Gastroesophageal sphincter (tissue), 4 donors: ENCODE measurements around the gene PTCD1. TPM values are rescaled to one million over a fixed set of nuclear protein-coding genes. Genes with fewer than 3 reads are reported as not detected.
A peak's percentile ranks its signal among the peaks of the same experiment; 100 is the strongest.

Experiments
- ATAC-seq: fragments of 150-250 bp; one replicate; pipeline ENCODE4 v1.9.1; 2016; ENCODE audit warnings: mild to moderate bottlenecking, moderate library complexity
- H3K27ac ChIP-seq, 4 donors: fragments of 200-600 bp; sonication (generic) in 3 of 4; 1 replicate in 3 of 4; 2 replicates in 1 of 4; pipeline ENCODE4 v1.5.1; 2016 to 2019
- H3K27me3 ChIP-seq: fragments of 200-600 bp; sonication (generic); one replicate; pipeline ENCODE4 v1.5.1; 2019
- H3K36me3 ChIP-seq, 2 donors: fragments of 200-600 bp; sonication (generic); one replicate each; pipeline ENCODE4 v1.5.1; 2019; ENCODE audit warnings: control low read depth in 1 of 2
- H3K4me1 ChIP-seq, 3 donors: fragments of 200-600 bp; sonication (generic); 1 replicate in 2 of 3; 2 replicates in 1 of 3; pipeline ENCODE4 v1.5.1; 2016 to 2019; ENCODE audit warnings: control low read depth in 2 of 3
- H3K4me3 ChIP-seq, 2 donors: fragments of 200-600 bp; sonication (generic); one replicate each; pipeline ENCODE4 v1.5.1; 2019; ENCODE audit warnings: mild to moderate bottlenecking in 1 of 2, moderate library complexity in 1 of 2
- H3K9me3 ChIP-seq, 3 donors: fragments of 200-600 bp; sonication (generic); one replicate each; pipeline ENCODE4 v1.5.1; 2017 to 2019; ENCODE audit warnings: control low read depth in 2 of 3
- EP300 ChIP-seq: sonication (generic); formaldehyde crosslinking; IDR thresholded peaks from one replicate; pipeline ENCODE4 v1.6.1; 2017; ENCODE audit warnings: antibody characterized with exemption, mild to moderate bottlenecking
- POLR2A ChIP-seq, 2 donors: fragments of 450-650 bp; IDR thresholded peaks; one replicate each; pipeline ENCODE4 v1.6.1; 2017; ENCODE audit warnings: antibody characterized with exemption in 2 of 2, mild to moderate bottlenecking in 2 of 2, moderate library complexity in 1 of 2
- POLR2AphosphoS5 ChIP-seq: sonication (generic); formaldehyde crosslinking; IDR thresholded peaks from one replicate; pipeline ENCODE4 v1.6.1; 2017; ENCODE audit warnings: antibody characterized with exemption
- WGBS, 2 donors: methylation state at CpG; one replicate each; pipeline ENCODE4 v1.1.5; 2018; ENCODE audit warnings: low coverage in 1 of 2; 5-methylcytosine and 5-hydroxymethylcytosine counted together
- total RNA-seq, 4 donors: library from RNA; depleted of rRNA; stranded (reverse); fragments of >200 nt; gene quantifications; one replicate each; pipeline ENCODE4 v1.1.0, GENCODE V29; 2016
- TF ChIP-seq, protein P1 (sequence below), 4 experiments: fragments of 200-600 bp in 2 of 4; fragments of 450-650 bp in 2 of 4; sonication (generic) in 1 of 4; IDR thresholded peaks; one replicate each; pipeline ENCODE4 v1.5.1; 2017 to 2019; ENCODE audit warnings: antibody characterized with exemption in 4 of 4, mild to moderate bottlenecking in 2 of 4, moderate library complexity in 2 of 4

PTCD1 gene, protein sequence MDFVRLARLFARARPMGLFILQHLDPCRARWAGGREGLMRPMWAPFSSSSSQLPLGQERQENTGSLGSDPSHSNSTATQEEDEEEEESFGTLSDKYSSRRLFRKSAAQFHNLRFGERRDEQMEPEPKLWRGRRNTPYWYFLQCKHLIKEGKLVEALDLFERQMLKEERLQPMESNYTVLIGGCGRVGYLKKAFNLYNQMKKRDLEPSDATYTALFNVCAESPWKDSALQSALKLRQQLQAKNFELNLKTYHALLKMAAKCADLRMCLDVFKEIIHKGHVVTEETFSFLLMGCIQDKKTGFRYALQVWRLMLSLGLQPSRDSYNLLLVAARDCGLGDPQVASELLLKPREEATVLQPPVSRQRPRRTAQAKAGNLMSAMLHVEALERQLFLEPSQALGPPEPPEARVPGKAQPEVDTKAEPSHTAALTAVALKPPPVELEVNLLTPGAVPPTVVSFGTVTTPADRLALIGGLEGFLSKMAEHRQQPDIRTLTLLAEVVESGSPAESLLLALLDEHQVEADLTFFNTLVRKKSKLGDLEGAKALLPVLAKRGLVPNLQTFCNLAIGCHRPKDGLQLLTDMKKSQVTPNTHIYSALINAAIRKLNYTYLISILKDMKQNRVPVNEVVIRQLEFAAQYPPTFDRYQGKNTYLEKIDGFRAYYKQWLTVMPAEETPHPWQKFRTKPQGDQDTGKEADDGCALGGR
- 10 to 100 TPM in 1 of 4 donors, 1 to 10 TPM in 3; 6.2 to 10.8 (median 7.3) TPM for total RNA-seq

DNA sequence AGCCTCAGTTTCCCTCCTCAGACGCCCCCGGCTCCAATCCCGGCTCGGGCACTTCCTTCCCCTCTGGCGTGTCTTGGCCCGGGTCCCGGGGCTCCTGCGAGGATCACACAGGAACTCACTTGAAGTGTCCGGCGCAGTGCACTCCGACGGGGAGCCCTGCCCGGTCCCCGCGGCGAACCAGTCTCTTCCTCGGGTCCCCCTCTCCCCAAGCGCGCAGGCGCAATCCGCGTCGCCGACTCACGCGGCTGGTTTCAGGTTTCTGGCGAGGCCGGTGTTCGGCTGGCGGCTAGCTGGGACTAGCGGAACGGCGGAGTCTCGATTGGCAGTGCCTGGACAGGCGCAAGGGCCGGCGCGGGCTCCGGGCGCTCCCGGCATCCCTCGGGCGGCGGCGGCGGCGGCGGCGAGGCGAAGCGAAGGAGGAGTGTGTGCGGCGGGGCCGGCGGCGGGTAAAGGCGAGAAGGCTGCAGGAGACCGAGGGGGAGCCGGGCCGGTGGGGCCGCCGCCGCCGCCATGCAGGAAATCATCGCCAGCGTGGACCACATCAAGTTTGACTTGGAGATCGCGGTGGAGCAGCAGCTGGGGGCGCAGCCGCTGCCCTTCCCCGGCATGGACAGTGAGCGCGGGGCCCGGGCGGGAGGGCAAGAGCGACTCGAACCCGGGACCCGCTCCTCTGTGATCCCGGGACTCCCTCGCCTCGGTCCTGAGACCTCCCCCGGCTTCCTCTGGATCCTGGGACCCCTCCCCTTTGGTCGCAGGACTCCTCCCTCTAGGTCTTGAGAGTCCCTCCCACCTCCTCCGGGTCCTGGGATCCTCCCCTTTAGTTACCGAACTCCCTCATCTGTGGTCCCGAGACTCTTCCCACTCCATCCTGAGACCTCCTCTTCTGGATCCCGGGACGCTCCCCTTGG lies at the start of gene PTCD1, which contains the start of gene CPSF4:
PTCD1 (minus strand) TSS at position 226 of the 908 bp plus-strand sequence. CDS start 3,556 bp downstream, outside the sequence.
CPSF4 (plus strand) TSS at position 371 of the 908 bp plus-strand sequence; CDS start at position 511, 140 bp downstream.
- Histone ChIP-seq H3K27ac (peak within 1 kb of the TSS; percentile 49 to 91 (median 84)), H3K36me3 (peaks cover 0 to 33% of the 10 kb centered on the region in 2 donors)
- peak; percentile 98 for ATAC-seq

DNA sequence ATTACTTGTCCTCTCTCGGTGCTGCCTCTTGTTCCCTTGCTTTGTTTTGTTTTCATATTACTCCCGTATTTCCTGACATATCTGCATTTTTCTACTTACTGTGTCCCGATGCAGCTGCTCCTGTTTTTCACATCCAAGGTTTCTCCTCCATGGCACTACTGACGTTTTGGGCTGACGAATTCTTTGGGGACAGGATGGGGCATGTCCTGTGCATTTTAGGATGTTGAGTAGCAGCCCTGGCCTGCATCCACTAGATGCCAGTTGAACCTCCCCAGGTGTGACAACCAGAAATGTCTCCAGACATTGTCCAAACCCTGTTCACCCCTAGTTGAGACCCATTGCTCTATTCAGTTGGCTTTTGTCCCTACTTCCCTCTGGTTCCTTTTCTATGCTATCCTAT lies 46.5 kb upstream of the PTCD1 start:
- ATAC-seq = no peak
- Histone ChIP-seq H3K36me3 (peaks cover 0 to 57% of the 10 kb centered on the region in 2 donors), H3K27me3 (no peaks in the 10 kb centered on the region), H3K9me3 (no peaks in the 10 kb centered on the region), H3K4me1 (no peaks in the 10 kb centered on the region), H3K27ac (no peak overlapping the region), H3K4me3 (no peak overlapping the region)
- 80 to 81% methylated on average over 2 to 5 of the region's 5 CpGs for WGBS, 2 donors
- TF ChIP-seq, protein P1, sequence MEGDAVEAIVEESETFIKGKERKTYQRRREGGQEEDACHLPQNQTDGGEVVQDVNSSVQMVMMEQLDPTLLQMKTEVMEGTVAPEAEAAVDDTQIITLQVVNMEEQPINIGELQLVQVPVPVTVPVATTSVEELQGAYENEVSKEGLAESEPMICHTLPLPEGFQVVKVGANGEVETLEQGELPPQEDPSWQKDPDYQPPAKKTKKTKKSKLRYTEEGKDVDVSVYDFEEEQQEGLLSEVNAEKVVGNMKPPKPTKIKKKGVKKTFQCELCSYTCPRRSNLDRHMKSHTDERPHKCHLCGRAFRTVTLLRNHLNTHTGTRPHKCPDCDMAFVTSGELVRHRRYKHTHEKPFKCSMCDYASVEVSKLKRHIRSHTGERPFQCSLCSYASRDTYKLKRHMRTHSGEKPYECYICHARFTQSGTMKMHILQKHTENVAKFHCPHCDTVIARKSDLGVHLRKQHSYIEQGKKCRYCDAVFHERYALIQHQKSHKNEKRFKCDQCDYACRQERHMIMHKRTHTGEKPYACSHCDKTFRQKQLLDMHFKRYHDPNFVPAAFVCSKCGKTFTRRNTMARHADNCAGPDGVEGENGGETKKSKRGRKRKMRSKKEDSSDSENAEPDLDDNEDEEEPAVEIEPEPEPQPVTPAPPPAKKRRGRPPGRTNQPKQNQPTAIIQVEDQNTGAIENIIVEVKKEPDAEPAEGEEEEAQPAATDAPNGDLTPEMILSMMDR (IDR thresholded peaks at IDR 0.05) = no peak
- TF ChIP-seq EP300 = no peak
- TF ChIP-seq POLR2AphosphoS5 = no peak

More for the DNA sequence above, at the start of gene PTCD1, which contains the start of gene CPSF4:
- H3K27me3 ChIP-seq = no peaks in the 10 kb centered on the region
- WGBS, 2 donors = 0% methylated on average over 10 to 27 of the region's 89 CpGs
- peak; percentile 60 to 70 for TF ChIP-seq POLR2A (IDR thresholded peaks at IDR 0.05)
- peak; percentile 57 for TF ChIP-seq POLR2AphosphoS5
- TF ChIP-seq, protein P1 (IDR thresholded peaks at IDR 0.05) = peak in 1 of 4 experiments; percentile 31
- TF ChIP-seq EP300 = no peak
- H3K4me1 ChIP-seq = peaks cover 0 to 51% (median 14%) of the 10 kb centered on the region in 3 donors
- no peaks in the 10 kb centered on the region for H3K9me3 ChIP-seq
- peak within 1 kb of the TSS; percentile 61 to 72 for H3K4me3 ChIP-seq

DNA sequence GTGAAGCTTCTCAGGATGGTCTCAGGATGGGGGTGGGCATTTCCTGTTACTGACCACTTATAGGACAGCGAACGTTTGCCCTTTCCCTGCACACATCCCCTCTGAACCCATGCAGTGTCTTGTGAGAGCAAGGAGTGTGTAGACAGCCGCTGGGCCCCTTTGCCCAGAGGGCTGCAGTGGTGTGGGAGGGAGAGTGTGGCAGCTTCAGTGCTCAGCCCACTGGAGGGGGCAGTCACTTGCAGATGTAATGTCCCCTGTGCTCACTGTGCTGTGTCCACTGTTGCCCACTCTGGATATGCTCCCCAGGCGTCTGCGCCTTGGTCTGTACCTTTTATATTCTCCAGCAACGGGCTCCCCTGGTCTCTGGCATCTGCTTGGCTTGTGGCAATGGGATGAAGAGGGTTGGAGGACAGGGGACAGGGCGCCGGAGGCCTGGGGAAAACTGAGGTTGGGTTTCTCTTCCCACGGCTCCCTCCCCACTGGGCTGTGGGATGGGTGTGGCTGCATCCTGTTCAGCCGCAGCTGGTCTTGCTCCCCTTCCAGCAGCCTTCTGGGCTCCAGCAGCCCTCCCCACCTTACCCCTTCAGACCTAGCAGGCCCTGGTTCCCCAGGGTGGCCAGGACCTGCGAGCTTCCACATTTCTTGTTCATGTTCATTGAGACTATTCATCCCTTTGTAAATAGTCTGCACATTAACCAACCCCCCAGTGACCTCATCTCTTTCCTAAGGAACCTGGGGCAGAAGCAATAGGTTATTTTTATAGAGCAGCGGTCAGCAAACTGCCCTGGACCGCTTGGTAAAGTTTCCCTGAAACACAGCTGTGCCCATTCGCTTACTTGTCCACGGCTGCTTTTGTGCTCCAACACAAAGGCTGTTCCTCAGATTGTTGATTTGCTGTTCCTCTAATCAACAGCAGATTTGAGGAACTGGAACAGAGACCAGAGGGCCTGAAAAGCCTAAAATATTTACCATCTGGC lies 40.2 kb upstream of the PTCD1 start:
- Histone ChIP-seq H3K9me3 (no peaks in the 10 kb centered on the region), H3K4me1 (peaks cover 0 to 34% (median 0%) of the 10 kb centered on the region in 3 donors), H3K27ac (peak overlapping the region in 1 of 4 donors; percentile 47), H3K27me3 (no peaks in the 10 kb centered on the region), H3K4me3 (no peak overlapping the region), H3K36me3 (peaks cover 0 to 41% of the 10 kb centered on the region in 2 donors)
- TF ChIP-seq, protein P1 (IDR thresholded peaks at IDR 0.05) = no peak
- no peak for TF ChIP-seq POLR2A (IDR thresholded peaks at IDR 0.05)
- TF ChIP-seq POLR2AphosphoS5 = no peak
- no peak for TF ChIP-seq EP300
- WGBS, 2 donors = 60 to 62% methylated on average over 1 to 7 of the region's 15 CpGs
- peak; percentile 28 for ATAC-seq

DNA sequence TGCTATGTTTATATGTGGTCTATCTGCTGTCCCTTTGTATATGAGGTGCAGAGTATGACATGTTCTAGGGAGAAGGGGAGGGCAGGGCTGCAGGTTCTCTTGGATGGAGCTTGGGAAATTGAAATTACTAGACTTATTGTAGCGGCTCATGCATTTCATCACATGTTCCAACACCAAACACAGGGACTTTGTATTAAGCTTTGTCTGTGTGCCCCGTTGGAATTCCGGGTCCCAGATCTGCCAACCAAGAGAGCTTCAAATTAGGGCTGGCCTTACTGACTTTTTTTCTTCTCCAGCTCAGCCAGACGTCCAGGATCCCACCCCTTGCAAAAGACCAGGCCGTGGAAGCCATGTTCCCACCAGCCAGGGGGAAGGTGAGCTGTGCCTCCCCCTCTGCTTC lies 37.5 kb upstream of the PTCD1 start:
- no peak overlapping the region for H3K4me3 ChIP-seq
- H3K9me3 ChIP-seq = no peaks in the 10 kb centered on the region
- 59 to 60% methylated on average over 1 to 5 of the region's 5 CpGs for WGBS, 2 donors
- ATAC-seq = no peak
- H3K27me3 ChIP-seq = no peaks in the 10 kb centered on the region
- no peak overlapping the region for H3K27ac ChIP-seq
- H3K4me1 ChIP-seq = peaks cover 2 to 48% (median 4%) of the 10 kb centered on the region in 3 donors
- TF ChIP-seq POLR2A (IDR thresholded peaks at IDR 0.05) (no peak), EP300 (no peak), POLR2AphosphoS5 (no peak)
- TF ChIP-seq, protein P1 (IDR thresholded peaks at IDR 0.05) = no peak
- peaks cover 0 to 18% of the 10 kb centered on the region in 2 donors for H3K36me3 ChIP-seq
